NCI-H226 (cell line): Measurements from ENCODE around the gene UBFD1.

Source experiments
- DNase-seq: peaks from one replicate; pipeline ENCODE4 v3.0.0-alpha.2; 2015

The UBFD1 gene

DNA sequence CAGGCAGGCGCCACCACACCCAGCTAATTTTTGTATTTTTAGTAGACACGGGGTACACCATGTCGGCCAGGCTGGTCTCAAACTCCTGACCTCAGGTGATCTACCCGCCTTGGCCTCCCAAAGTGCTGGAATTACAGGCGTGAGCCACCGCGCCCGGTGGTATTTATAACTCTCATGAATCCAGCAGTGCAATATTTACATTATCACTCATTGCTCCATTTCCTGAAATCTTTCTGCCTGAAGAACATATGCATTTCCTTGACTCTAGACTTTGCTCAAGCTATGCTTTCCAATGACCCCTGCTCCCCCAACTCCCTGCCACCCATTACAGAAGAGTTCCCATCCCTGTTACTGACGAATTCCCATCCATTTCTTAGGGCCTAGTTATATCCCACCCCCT is 58.3 kb downstream of the UBFD1 start:
- no peak for DNase-seq
